HepG2 (cell line): ENCODE measurements around the gene SGPL1. TPM values are rescaled to one million over a fixed set of nuclear protein-coding genes. Genes with fewer than 3 reads are reported as not detected.

Experiments
- BRCA1 ChIP-seq: sonication (generic); formaldehyde crosslinking; IDR thresholded peaks from 2 replicates; pipeline ENCODE4 v1.4.0; 2020; ENCODE audit warnings: missing genetic modification reagents
- ETS1 ChIP-seq: sonication (generic); formaldehyde crosslinking; IDR thresholded peaks from 2 replicates; pipeline ENCODE4 v1.4.0; 2020; ENCODE audit warnings: missing genetic modification reagents
- ETV5 ChIP-seq: IDR thresholded peaks from 2 replicates; pipeline ENCODE4 v1.6.1; 2018; ENCODE audit warnings: missing biosample characterization, missing genetic modification reagents, inconsistent platforms, borderline replicate concordance
- HMGXB3 ChIP-seq: sonication (generic); formaldehyde crosslinking; IDR thresholded peaks from 2 replicates; pipeline ENCODE4 v1.4.0; 2020; ENCODE audit warnings: missing genetic modification reagents, borderline replicate concordance
- MXD3 ChIP-seq: IDR thresholded peaks from 2 replicates; pipeline ENCODE4 v1.6.1; 2016; ENCODE audit warnings: mild to moderate bottlenecking, missing biosample characterization, missing genetic modification reagents
- PATZ1 ChIP-seq: sonication (generic); formaldehyde crosslinking; IDR thresholded peaks from 2 replicates; pipeline ENCODE4 v1.4.0; 2020; ENCODE audit warnings: missing genetic modification reagents
- PLSCR1 ChIP-seq: sonication (generic); formaldehyde crosslinking; IDR thresholded peaks from 2 replicates; pipeline ENCODE4 v1.5.0; 2020; ENCODE audit warnings: missing genetic modification reagents, mild to moderate bottlenecking, borderline replicate concordance
- POLR2A ChIP-seq, 2 experiments: IDR thresholded peaks; 2 replicates each; pipeline ENCODE4 v1.6.1; 2011; ENCODE audit warnings: low read depth in 2 of 2, low read length in 2 of 2, mild to moderate bottlenecking in 1 of 2, moderate library complexity in 1 of 2; ENCODE audit not compliant: insufficient read depth in 1 of 2
- REST ChIP-seq, 2 experiments: IDR thresholded peaks; 2 replicates each; pipeline ENCODE4 v1.6.1; 2011 to 2012; ENCODE audit warnings: low read length in 2 of 2, borderline replicate concordance in 1 of 2, low read depth in 1 of 2, mild to moderate bottlenecking in 1 of 2, moderate library complexity in 1 of 2
- RNF2 ChIP-seq: fragments of 450-650 bp; conservative IDR thresholded peaks from 2 replicates; pipeline ENCODE4 v1.6.1; 2016; ENCODE audit warnings: low read depth
- SMAD9 ChIP-seq: sonication (generic); formaldehyde crosslinking; IDR thresholded peaks from 2 replicates; pipeline ENCODE4 v1.5.1; 2020; ENCODE audit warnings: mild to moderate bottlenecking, missing genetic modification reagents
- SOX5 ChIP-seq: IDR thresholded peaks from 2 replicates; pipeline ENCODE4 v1.6.1; 2016; ENCODE audit warnings: borderline replicate concordance
- XRCC5 ChIP-seq: fragments of 200-400 bp; formaldehyde crosslinking; optimal IDR thresholded peaks from 2 replicates; pipeline ENCODE3; 2017; ENCODE audit warnings: mild to moderate bottlenecking, low read length
- ZNF430 ChIP-seq: sonication (generic); formaldehyde crosslinking; IDR thresholded peaks from 2 replicates; pipeline ENCODE4 v1.9.0; 2021; ENCODE audit warnings: mild to moderate bottlenecking, missing genetic modification reagents
- ZNF501 ChIP-seq: sonication (generic); formaldehyde crosslinking; IDR thresholded peaks from 2 replicates; pipeline ENCODE4 v1.5.1; 2020; ENCODE audit warnings: mild to moderate bottlenecking, moderate library complexity, missing genetic modification reagents
- ZNF776 ChIP-seq: sonication (generic); formaldehyde crosslinking; IDR thresholded peaks from 2 replicates; pipeline ENCODE4 v1.4.0; 2020; ENCODE audit warnings: mild to moderate bottlenecking, missing genetic modification reagents
- polyA plus RNA-seq, 8 experiments: library from polyadenylated mRNA; depleted of rRNA in 3 of 8; stranded (reverse) in 7 of 8; unstranded in 1 of 8; fragments of >200 nt; fragmentation: Illumina TruSeq in 4 of 8; extraction: Trizol in 4 of 8; gene quantifications; 2 replicates each; pipeline versions ENCODE4 v1.2.1 to v1.2.3, GENCODE V29; 2011 to 2016; ENCODE audit warnings: low read depth in 4 of 8, missing spikeins in 1 of 8, mixed read lengths in 1 of 8; ENCODE audit not compliant: insufficient read depth in 1 of 8
- total RNA-seq, 5 experiments: library from RNA; depleted of rRNA; stranded (reverse); fragments of >200 nt; fragmentation: Illumina TruSeq; extraction: Trizol; gene quantifications; 2 replicates each; pipeline ENCODE4 v1.2.3, GENCODE V29; 2016; ENCODE audit warnings: low read depth in 1 of 5

Gene SGPL1
- total and polyA plus RNA-seq, 2 of the 13 experiments (the other 11 are each of a cell fraction or from before 2014, with no cell fraction given), result 17.6 to 25.0 TPM

- TF ChIP-seq REST (IDR thresholded peaks at IDR 0.05; ENCODE audit: borderline replicate concordance in 1 of 2, low read depth in 1 of 2, low read length in 2 of 2), result no peak
- TF ChIP-seq ETV5, result no peak
- no peak for TF ChIP-seq PLSCR1 (CRISPR knock-in tag)
- no peak for TF ChIP-seq SOX5
- TF ChIP-seq PATZ1 (CRISPR knock-in tag), result peak; percentile 10; the same call in 1 of the 2 replicates
- no peak for TF ChIP-seq ZNF776 (CRISPR knock-in tag)
- TF ChIP-seq SMAD9, result no peak
- no peak for TF ChIP-seq BRCA1 (CRISPR knock-in tag)
- TF ChIP-seq HMGXB3 (CRISPR knock-in tag), result no peak
- TF ChIP-seq ZNF501, result no peak
- no peak for TF ChIP-seq ETS1 (CRISPR knock-in tag)
- peak in 1 of 2 experiments; percentile 18; a peak in 1 of 4 replicates for TF ChIP-seq POLR2A (IDR thresholded peaks at IDR 0.05; ENCODE audit: insufficient read depth in 1 of 2, low read depth in 2 of 2, low read length in 2 of 2)
- no peak for TF ChIP-seq MXD3 (CRISPR knock-in tag)
- 0 out of 2 replicates have a peak, but pooled peaks have one; percentile 16 for TF ChIP-seq ZNF430 (CRISPR knock-in tag)
- no peak for TF ChIP-seq XRCC5
- TF ChIP-seq RNF2, result no peak
These were observed 609 bp downstream of the SGPL1 start (continued) for GRCh38 chr10:70816220-70816894.
